ENCODE data around the gene SVEP1. TPM values are rescaled to one million over a fixed set of nuclear protein-coding genes. Genes with fewer than 3 reads are reported as not detected.

The SVEP1 gene
- total and polyA plus RNA-seq, 2 of the 13 experiments (the other 11 are each of a cell fraction or from before 2014, with no cell fraction given) = not detected

DNA sequence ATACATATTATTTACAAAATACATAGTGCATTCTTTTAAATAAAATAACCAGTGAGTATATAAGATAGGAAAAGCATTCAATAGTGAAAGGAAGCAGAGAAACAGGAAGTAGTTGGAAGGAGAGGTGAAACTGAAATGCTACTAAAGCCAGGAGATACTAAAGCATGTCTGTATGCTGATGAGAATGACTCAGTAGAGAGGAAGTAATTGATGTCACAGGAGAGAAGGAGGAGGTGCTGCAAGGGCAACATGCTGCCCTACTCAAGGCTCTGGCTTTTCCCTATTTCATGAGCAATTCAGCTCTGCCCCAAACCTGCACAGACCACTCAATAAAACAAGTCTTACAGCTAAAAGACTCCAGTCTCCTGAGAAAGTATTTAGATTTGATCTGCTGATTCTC lies 133.4 kb downstream of the SVEP1 start:
- intact Hi-C loops (cut with micrococcal nuclease; ENCODE audit: unreplicated experiment) (no loop called here), in situ Hi-C loops (cut with HindIII; ENCODE audit: extremely low pct_ligation_motif_present, low pct_unique_long_range_greater_than_20kb) (no loop called here)
- Histone ChIP-seq H3K4me3 (replicated peaks in 1 of 3; ENCODE audit: insufficient read depth in 1 of 3, low read depth in 2 of 3, low read length in 3 of 3) (no peak overlapping the region), H3K27me3 (ENCODE audit: control insufficient read depth in 1 of 2, insufficient read depth in 2 of 2, low read length in 2 of 2) (no peaks in the 10 kb centered on the region; a peak in 1 of 5 replicates), H3K27ac (ENCODE audit: extremely low read length, insufficient read depth, low read length) (no peak overlapping the region), H2AFZ (ENCODE audit: low read length) (no peak overlapping the region), H3K4me2 (ENCODE audit: low read depth, low read length) (no peak overlapping the region), H3K9me3 (ENCODE audit: low read length) (no peaks in the 10 kb centered on the region), H3K36me3 (replicated peaks in 1 of 2; ENCODE audit: control insufficient read depth in 1 of 2, insufficient read depth in 2 of 2, low read length in 2 of 2) (no peaks in the 10 kb centered on the region), H3K4me1 (ENCODE audit: insufficient read depth, low read length) (no peaks in the 10 kb centered on the region), H4K20me1 (ENCODE audit: insufficient read depth, low read length) (no peaks in the 10 kb centered on the region), H3K79me2 (ENCODE audit: insufficient read depth, low read length) (no peaks in the 10 kb centered on the region), H3K9ac (ENCODE audit: insufficient read depth, low read depth, low read length) (no peak overlapping the region)
- ChIA-PET CTCF (ENCODE audit: low intra/inter-chr PET ratio, low total read pairs) (no interaction called here), POLR2A (no interaction called here)
- DNase-seq (ENCODE audit: low spot score) (no peak), ATAC-seq (no peak), FAIRE-seq (no peak)
- no peak for TF ChIP-seq ZNF496 (CRISPR knock-in tag; IDR thresholded peaks at IDR 0.05; ENCODE audit: insufficient replicate concordance)
- TF ChIP-seq, protein P1, sequence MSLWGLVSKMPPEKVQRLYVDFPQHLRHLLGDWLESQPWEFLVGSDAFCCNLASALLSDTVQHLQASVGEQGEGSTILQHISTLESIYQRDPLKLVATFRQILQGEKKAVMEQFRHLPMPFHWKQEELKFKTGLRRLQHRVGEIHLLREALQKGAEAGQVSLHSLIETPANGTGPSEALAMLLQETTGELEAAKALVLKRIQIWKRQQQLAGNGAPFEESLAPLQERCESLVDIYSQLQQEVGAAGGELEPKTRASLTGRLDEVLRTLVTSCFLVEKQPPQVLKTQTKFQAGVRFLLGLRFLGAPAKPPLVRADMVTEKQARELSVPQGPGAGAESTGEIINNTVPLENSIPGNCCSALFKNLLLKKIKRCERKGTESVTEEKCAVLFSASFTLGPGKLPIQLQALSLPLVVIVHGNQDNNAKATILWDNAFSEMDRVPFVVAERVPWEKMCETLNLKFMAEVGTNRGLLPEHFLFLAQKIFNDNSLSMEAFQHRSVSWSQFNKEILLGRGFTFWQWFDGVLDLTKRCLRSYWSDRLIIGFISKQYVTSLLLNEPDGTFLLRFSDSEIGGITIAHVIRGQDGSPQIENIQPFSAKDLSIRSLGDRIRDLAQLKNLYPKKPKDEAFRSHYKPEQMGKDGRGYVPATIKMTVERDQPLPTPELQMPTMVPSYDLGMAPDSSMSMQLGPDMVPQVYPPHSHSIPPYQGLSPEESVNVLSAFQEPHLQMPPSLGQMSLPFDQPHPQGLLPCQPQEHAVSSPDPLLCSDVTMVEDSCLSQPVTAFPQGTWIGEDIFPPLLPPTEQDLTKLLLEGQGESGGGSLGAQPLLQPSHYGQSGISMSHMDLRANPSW (CRISPR knock-in tag; IDR thresholded peaks at IDR 0.05; ENCODE audit: borderline replicate concordance) = no peak
- TF ChIP-seq, protein P2, sequence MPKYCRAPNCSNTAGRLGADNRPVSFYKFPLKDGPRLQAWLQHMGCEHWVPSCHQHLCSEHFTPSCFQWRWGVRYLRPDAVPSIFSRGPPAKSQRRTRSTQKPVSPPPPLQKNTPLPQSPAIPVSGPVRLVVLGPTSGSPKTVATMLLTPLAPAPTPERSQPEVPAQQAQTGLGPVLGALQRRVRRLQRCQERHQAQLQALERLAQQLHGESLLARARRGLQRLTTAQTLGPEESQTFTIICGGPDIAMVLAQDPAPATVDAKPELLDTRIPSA (CRISPR knock-in tag; IDR thresholded peaks at IDR 0.05; ENCODE audit: borderline replicate concordance) = no peak
- no peak for TF ChIP-seq ZNF563 (CRISPR knock-in tag; IDR thresholded peaks at IDR 0.05)
- no peak for TF ChIP-seq ARNT2 (CRISPR knock-in tag; IDR thresholded peaks at IDR 0.05; ENCODE audit: low read depth)
- TF ChIP-seq, protein P3, sequence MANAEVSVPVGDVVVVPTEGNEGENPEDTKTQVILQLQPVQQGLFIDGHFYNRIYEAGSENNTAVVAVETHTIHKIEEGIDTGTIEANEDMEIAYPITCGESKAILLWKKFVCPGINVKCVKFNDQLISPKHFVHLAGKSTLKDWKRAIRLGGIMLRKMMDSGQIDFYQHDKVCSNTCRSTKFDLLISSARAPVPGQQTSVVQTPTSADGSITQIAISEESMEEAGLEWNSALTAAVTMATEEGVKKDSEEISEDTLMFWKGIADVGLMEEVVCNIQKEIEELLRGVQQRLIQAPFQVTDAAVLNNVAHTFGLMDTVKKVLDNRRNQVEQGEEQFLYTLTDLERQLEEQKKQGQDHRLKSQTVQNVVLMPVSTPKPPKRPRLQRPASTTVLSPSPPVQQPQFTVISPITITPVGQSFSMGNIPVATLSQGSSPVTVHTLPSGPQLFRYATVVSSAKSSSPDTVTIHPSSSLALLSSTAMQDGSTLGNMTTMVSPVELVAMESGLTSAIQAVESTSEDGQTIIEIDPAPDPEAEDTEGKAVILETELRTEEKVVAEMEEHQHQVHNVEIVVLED (CRISPR knock-in tag; IDR thresholded peaks at IDR 0.05; ENCODE audit: borderline replicate concordance) = no peak
- no TSS peak for BruUV-seq (replicated peaks)

Measured in HepG2 (cell line).